Tibial artery (tissue), 4 donors: Measurements from ENCODE around the gene SLMAP.

Source experiments
- DNase-seq, 2 donors: peaks; one replicate each; pipeline ENCODE4 v3.0.0-alpha.2; 2019
- H3K27ac ChIP-seq, 2 donors: fragments of 200-600 bp; sonication (generic) in 1 of 2; 1 replicate in 1 of 2; 2 replicates in 1 of 2; pipeline ENCODE4 v1.5.1; 2018 to 2019; ENCODE audit warnings: mild to moderate bottlenecking in 1 of 2
- H3K27me3 ChIP-seq, 2 donors: fragments of 200-600 bp; sonication (generic) in 1 of 2; one replicate each; pipeline versions ENCODE4 v1.5.1 to v1.6.0; 2016 to 2019
- H3K36me3 ChIP-seq, 3 donors: fragments of 200-600 bp; sonication (generic) in 2 of 3; one replicate each; pipeline ENCODE4 v1.5.1; 2016 to 2019; ENCODE audit warnings: mild to moderate bottlenecking in 2 of 3
- H3K4me1 ChIP-seq, 4 donors: fragments of 200-600 bp; sonication (generic) in 2 of 4; 1 replicate in 3 of 4; 2 replicates in 1 of 4; pipeline ENCODE4 v1.5.1; 2016 to 2019
- H3K4me3 ChIP-seq, 2 donors: fragments of 200-600 bp; sonication (generic) in 1 of 2; 1 replicate in 1 of 2; 2 replicates in 1 of 2; pipeline ENCODE4 v1.5.1; 2018 to 2019; ENCODE audit warnings: mild to moderate bottlenecking in 2 of 2
- H3K9me3 ChIP-seq, 3 donors: fragments of 200-600 bp; sonication (generic) in 1 of 3; one replicate each; pipeline ENCODE4 v1.5.1; 2016 to 2019
- intact Hi-C: fragments of 100-400 bp; cut with DNase I; formaldehyde crosslinking; loops from one replicate; pipeline ENCODE4 v1.15.0; 2023; ENCODE audit warnings: low total_unique reads
- TF ChIP-seq, protein P1 (sequence below), 2 experiments: fragments of 200-600 bp in 1 of 2; fragments of 450-650 bp in 1 of 2; IDR thresholded peaks; one replicate each; pipeline ENCODE4 v1.5.1; 2017 to 2019; ENCODE audit warnings: antibody characterized with exemption in 2 of 2, mild to moderate bottlenecking in 1 of 2, moderate library complexity in 1 of 2

Gene SLMAP

DNA sequence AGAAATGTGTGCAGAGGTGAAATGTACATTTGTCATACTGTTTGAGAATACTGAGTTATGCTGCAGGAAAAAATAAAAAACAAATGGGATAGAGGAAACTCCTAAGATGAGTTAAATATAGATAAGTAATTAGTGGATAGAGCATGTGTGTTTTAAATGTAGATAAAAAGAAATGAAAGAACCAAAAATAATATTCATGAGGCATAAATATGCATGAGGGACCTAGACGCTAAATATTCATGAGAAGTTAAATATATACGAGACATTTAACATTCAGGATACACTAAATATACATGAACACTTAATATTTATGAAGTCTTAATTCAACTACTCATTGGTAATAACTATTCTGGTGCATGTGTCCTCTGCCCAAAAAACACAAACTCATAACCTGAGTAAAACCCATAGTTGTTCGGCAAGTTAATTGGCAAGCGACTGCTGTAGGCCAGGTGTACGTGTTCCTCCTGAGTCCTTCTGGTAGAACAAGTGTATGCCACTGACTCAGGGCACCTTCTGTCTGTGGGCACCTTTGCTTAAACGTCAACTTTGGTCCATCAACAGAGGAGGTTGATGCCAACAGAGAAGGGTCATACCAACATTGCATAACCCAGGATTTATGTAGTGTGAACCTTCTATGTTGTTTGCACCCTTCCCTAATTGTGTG is 38.8 kb upstream of the SLMAP start:
- no peak for DNase-seq
- H3K27me3 ChIP-seq: no peaks in the 10 kb centered on the region
- H3K4me1 ChIP-seq: no peaks in the 10 kb centered on the region
- H3K4me3 ChIP-seq: no peak overlapping the region
- TF ChIP-seq, protein P1, sequence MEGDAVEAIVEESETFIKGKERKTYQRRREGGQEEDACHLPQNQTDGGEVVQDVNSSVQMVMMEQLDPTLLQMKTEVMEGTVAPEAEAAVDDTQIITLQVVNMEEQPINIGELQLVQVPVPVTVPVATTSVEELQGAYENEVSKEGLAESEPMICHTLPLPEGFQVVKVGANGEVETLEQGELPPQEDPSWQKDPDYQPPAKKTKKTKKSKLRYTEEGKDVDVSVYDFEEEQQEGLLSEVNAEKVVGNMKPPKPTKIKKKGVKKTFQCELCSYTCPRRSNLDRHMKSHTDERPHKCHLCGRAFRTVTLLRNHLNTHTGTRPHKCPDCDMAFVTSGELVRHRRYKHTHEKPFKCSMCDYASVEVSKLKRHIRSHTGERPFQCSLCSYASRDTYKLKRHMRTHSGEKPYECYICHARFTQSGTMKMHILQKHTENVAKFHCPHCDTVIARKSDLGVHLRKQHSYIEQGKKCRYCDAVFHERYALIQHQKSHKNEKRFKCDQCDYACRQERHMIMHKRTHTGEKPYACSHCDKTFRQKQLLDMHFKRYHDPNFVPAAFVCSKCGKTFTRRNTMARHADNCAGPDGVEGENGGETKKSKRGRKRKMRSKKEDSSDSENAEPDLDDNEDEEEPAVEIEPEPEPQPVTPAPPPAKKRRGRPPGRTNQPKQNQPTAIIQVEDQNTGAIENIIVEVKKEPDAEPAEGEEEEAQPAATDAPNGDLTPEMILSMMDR (IDR thresholded peaks at IDR 0.05): no peak
- H3K9me3 ChIP-seq: no peaks in the 10 kb centered on the region
- no peak overlapping the region for H3K27ac ChIP-seq
- H3K36me3 ChIP-seq: no peaks in the 10 kb centered on the region
- intact Hi-C loops: no loop called here

DNA sequence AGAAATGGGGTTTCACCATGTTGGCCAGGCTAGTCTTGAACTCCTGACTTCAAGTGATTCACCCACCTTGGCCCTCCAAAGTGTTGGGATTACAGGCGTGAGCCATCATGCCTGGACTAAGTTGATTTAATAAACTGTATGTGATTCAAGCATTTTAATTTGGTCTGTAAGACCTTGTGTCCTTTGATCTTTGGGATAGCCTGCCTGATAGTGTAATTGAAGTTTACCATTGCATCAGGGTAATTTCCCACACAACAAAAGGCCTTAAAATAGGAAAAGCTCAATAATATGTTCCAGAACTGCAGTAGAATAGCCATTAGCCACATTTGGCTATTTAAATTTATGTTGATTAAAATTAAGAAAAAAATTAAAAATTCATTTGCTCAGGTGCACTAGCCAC is 38.0 kb upstream of the SLMAP start:
- Histone ChIP-seq H3K9me3 (no peaks in the 10 kb centered on the region), H3K27me3 (no peaks in the 10 kb centered on the region), H3K36me3 (no peaks in the 10 kb centered on the region), H3K4me1 (no peaks in the 10 kb centered on the region), H3K27ac (no peak overlapping the region), H3K4me3 (no peak overlapping the region)
- TF ChIP-seq, protein P1 (IDR thresholded peaks at IDR 0.05): no peak
- intact Hi-C loops: no loop called here
- no peak for DNase-seq

DNA sequence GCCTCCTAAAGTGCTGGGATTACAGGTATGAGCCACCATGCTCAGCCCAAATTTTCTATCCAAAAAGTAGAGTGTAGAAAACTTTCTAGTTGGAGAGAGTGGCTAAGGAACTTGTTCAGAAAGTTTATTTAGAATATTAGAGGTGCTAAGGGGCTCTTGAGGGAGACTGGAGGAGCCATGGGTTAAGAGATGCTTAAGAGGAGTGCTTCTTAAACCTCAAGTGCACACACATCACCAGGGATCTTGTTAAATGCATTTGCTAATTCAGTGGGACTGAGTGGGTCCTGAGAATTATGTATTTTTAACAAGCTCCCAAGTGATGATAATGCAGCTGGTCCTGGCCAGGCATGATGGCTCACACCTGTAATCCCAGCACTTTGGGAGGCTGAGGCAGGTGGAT is 29.7 kb upstream of the SLMAP start:
- intact Hi-C loops: no loop called here
- Histone ChIP-seq H3K4me1 (no peaks in the 10 kb centered on the region), H3K9me3 (no peaks in the 10 kb centered on the region), H3K4me3 (no peak overlapping the region), H3K27me3 (no peaks in the 10 kb centered on the region), H3K36me3 (no peaks in the 10 kb centered on the region), H3K27ac (no peak overlapping the region)
- TF ChIP-seq, protein P1 (IDR thresholded peaks at IDR 0.05): no peak
- no peak for DNase-seq

DNA sequence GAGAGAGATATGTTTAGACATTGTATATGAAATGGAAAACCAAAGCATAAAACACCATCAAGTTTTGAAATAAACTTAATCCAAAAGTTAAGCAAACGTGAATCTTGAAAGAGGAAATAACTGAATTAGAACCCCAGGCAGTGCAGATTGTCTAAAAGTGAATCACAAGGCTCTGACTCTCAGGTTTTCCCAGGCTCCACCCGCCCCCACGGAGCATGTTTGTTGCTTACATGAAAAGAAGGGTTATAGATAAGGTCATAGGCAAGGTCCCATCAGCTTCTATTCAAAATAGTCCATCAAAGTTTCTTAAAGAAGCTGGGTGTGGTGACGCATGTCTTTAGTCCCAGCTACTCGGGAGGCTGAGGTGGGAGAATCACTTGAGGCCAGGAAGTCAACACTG is 29.0 kb upstream of the SLMAP start:
- Histone ChIP-seq H3K27ac (no peak overlapping the region), H3K4me3 (no peak overlapping the region), H3K9me3 (no peaks in the 10 kb centered on the region), H3K4me1 (no peaks in the 10 kb centered on the region), H3K36me3 (no peaks in the 10 kb centered on the region), H3K27me3 (no peaks in the 10 kb centered on the region)
- intact Hi-C loops: no loop called here
- no peak for DNase-seq
- TF ChIP-seq, protein P1 (IDR thresholded peaks at IDR 0.05): no peak

DNA sequence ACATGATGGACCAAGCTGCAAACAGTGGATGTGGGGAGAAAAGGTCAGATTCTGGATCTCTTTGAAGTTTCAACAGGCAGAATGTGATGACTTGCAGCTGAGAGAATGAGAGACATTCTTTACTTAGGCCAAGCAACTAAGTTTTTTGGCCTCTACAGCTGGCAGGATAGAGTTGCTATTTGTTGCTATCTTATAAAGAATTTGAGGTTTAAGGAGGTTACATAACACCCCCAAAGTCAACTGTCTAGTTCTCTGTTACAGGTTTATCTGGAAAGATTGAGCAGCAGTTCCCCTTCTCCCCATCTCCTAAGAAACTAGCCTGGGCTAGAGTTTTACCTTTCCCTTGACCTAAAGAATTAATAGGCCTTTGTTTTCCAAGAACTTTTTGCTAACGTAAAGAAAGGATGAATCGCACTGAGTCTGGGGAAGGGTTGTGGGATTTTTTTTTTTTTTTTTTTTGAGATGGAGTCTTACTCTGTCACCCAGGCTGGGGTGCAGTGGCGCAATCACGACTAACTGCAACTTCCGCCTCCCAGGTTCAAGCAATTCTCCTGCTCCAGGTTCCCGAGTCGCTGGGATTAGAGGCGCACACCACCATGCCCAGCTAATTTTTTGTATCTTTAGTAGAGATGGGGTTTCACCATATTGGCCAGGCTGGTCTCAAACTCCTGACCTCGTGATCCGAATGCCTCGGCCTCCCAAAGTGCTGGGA is 26.6 kb upstream of the SLMAP start:
- TF ChIP-seq, protein P1 (IDR thresholded peaks at IDR 0.05): no peak
- Histone ChIP-seq H3K27me3 (no peaks in the 10 kb centered on the region), H3K27ac (no peak overlapping the region), H3K4me3 (no peak overlapping the region), H3K9me3 (no peaks in the 10 kb centered on the region), H3K4me1 (no peaks in the 10 kb centered on the region), H3K36me3 (no peaks in the 10 kb centered on the region)
- no peak for DNase-seq
- intact Hi-C loops: no loop called here
